H1 (cell line): Measurements from ENCODE around the gene TBK1. TPM values are rescaled to one million over a fixed set of nuclear protein-coding genes. Genes with fewer than 3 reads are reported as not detected.

Experiments
- CTCF ChIA-PET: fragments of 300-600 bp; sonication (Branson Sonifier 250); formaldehyde crosslinking; loops from one replicate; lab custom pipeline; 2021; ENCODE audit not compliant: partially characterized antibody; lab: Charles Lee
- POLR2A ChIA-PET: fragments of 300-600 bp; sonication (Branson Sonifier 250); formaldehyde crosslinking; loops from one replicate; lab custom pipeline; 2021; ENCODE audit warnings: inconsistent platforms; ENCODE audit not compliant: partially characterized antibody; lab: Charles Lee
- DNase-seq, 2 experiments: peaks; one replicate each; pipeline versions ENCODE4 v3.0.0 to v3.0.0-alpha.2; 2010 to 2022; ENCODE audit warnings: low spot score in 2 of 2, low read depth in 1 of 2, mixed read lengths in 1 of 2
- FAIRE-seq: peaks from 2 replicates; lab custom pipeline; 2011; peaks lifted over from hg19 to GRCh38; lab: Jason Lieb, UNC
- H2AFZ ChIP-seq: 2 replicates; pipeline ENCODE4 v1.8.1; 2012; ENCODE audit warnings: low read length, inconsistent platforms
- H2AK5ac ChIP-seq: 2 replicates; pipeline ENCODE4 v1.6.1; 2013; ENCODE audit warnings: low read depth, low read length
- H2BK120ac ChIP-seq: replicated peaks from 2 replicates; pipeline ENCODE3; 2013; ENCODE audit warnings: low read depth, low read length, inconsistent platforms
- H2BK12ac ChIP-seq: 2 replicates; pipeline ENCODE4 v1.6.1; 2013; ENCODE audit warnings: low read depth, low read length
- H2BK15ac ChIP-seq: 2 replicates; pipeline ENCODE4 v1.6.1; 2013; ENCODE audit warnings: low read length
- H2BK20ac ChIP-seq: 2 replicates; pipeline ENCODE4 v1.6.1; 2013; ENCODE audit warnings: low read length
- H2BK5ac ChIP-seq: 2 replicates; pipeline ENCODE4 v1.6.1; 2013; ENCODE audit warnings: low read depth, low read length
- H3K14ac ChIP-seq: 2 replicates; pipeline ENCODE4 v1.6.1; 2013; ENCODE audit warnings: inconsistent platforms; ENCODE audit not compliant: insufficient read length
- H3K18ac ChIP-seq: 2 replicates; pipeline ENCODE4 v1.6.1; 2013; ENCODE audit warnings: low read length; ENCODE audit errors: extremely low read depth
- H3K23ac ChIP-seq: 2 replicates; pipeline ENCODE4 v1.6.1; 2013; ENCODE audit warnings: inconsistent platforms; ENCODE audit not compliant: insufficient read length
- H3K23me2 ChIP-seq: 2 replicates; pipeline ENCODE4 v1.6.1; 2013; ENCODE audit warnings: low read depth, low read length
- H3K27ac ChIP-seq: 2 replicates; pipeline ENCODE4 v1.6.1; 2011; ENCODE audit warnings: low read depth, low read length, inconsistent platforms
- H3K27me3 ChIP-seq, 4 experiments: replicated peaks in 1 of 4; 1 replicate in 1 of 4; 2 replicates in 3 of 4; pipeline versions ENCODE4 v1.6.1 to v1.8.1; 2011 to 2013; ENCODE audit warnings: low read length in 3 of 4, mild to moderate bottlenecking in 3 of 4, inconsistent platforms in 2 of 4, mixed read lengths in 2 of 4, moderate library complexity in 1 of 4; ENCODE audit not compliant: control insufficient read depth in 3 of 4, insufficient read depth in 3 of 4; ENCODE audit errors: extremely low read depth in 1 of 4
- H3K36me3 ChIP-seq, 4 experiments: 2 replicates each; pipeline versions ENCODE4 v1.6.1 to v1.8.1; 2011 to 2013; ENCODE audit warnings: mild to moderate bottlenecking in 4 of 4, low read length in 3 of 4, moderate library complexity in 2 of 4, control low read depth in 1 of 4, inconsistent platforms in 1 of 4; ENCODE audit not compliant: insufficient read depth in 4 of 4, control insufficient read depth in 2 of 4
- H3K4ac ChIP-seq: replicated peaks from 2 replicates; pipeline ENCODE3; 2013; ENCODE audit warnings: low read length, low read depth, mixed read lengths, inconsistent platforms; ENCODE audit not compliant: insufficient read length
- H3K4me1 ChIP-seq, 4 experiments: replicated peaks in 1 of 4; 1 replicate in 1 of 4; 2 replicates in 3 of 4; pipeline versions ENCODE4 v1.6.1 to v1.8.1; 2011 to 2013; ENCODE audit warnings: low read length in 3 of 4, inconsistent platforms in 2 of 4, mixed read lengths in 1 of 4; ENCODE audit not compliant: insufficient read depth in 4 of 4, control insufficient read depth in 3 of 4
- H3K4me2 ChIP-seq, 2 experiments: 2 replicates each; pipeline versions ENCODE4 v1.6.1 to v1.8.1; 2011 to 2013; ENCODE audit warnings: low read depth in 2 of 2, low read length in 2 of 2, control low read depth in 1 of 2, inconsistent platforms in 1 of 2, mild to moderate bottlenecking in 1 of 2; ENCODE audit not compliant: insufficient read depth in 1 of 2
- H3K4me3 ChIP-seq, 4 experiments: fragments of 200-600, 300-600 bp in 1 of 4; sonication (generic), shearing (Covaris generic), sonication (Bioruptor Twin) in 1 of 4; 2 replicates each; pipeline versions ENCODE4 v1.5.1 to v1.8.1; 2011 to 2016; ENCODE audit warnings: low read length in 4 of 4, low read depth in 3 of 4, control low read depth in 2 of 4, inconsistent platforms in 2 of 4, mild to moderate bottlenecking in 2 of 4, mixed read lengths in 1 of 4, moderate library complexity in 1 of 4; ENCODE audit not compliant: insufficient read depth in 2 of 4; ENCODE audit errors: extremely low read depth in 1 of 4
- H3K56ac ChIP-seq: replicated peaks from 2 replicates; pipeline ENCODE3; 2013; ENCODE audit warnings: low read depth, mild to moderate bottlenecking, mixed read lengths, low read length, inconsistent platforms; ENCODE audit not compliant: insufficient read length
- H3K79me1 ChIP-seq: 2 replicates; pipeline ENCODE4 v1.6.1; 2013; ENCODE audit warnings: low read depth, low read length, control low read depth
- H3K79me2 ChIP-seq, 2 experiments: 2 replicates each; pipeline versions ENCODE4 v1.6.1 to v1.8.1; 2012 to 2013; ENCODE audit warnings: low read length in 2 of 2, mild to moderate bottlenecking in 2 of 2, inconsistent platforms in 1 of 2; ENCODE audit not compliant: insufficient read depth in 2 of 2, control insufficient read depth in 1 of 2
- H3K9ac ChIP-seq, 4 experiments: replicated peaks in 1 of 4; 1 replicate in 1 of 4; 2 replicates in 3 of 4; pipeline versions ENCODE4 v1.6.1 to v1.8.1; 2011 to 2013; ENCODE audit warnings: low read depth in 3 of 4, low read length in 3 of 4, control low read depth in 2 of 4, mild to moderate bottlenecking in 2 of 4, moderate library complexity in 2 of 4, inconsistent platforms in 1 of 4; ENCODE audit errors: extremely low read depth in 1 of 4
- H3K9me3 ChIP-seq, 2 experiments: 2 replicates each; pipeline versions ENCODE4 v1.6.1 to v1.8.1; 2012 to 2013; ENCODE audit warnings: mild to moderate bottlenecking in 2 of 2, moderate library complexity in 2 of 2, control low read depth in 1 of 2, inconsistent platforms in 1 of 2, low read depth in 1 of 2, low read length in 1 of 2, mixed read lengths in 1 of 2; ENCODE audit not compliant: insufficient read depth in 2 of 2
- H4K20me1 ChIP-seq, 2 experiments: replicated peaks in 1 of 2; 2 replicates each; pipeline versions ENCODE3 to v1.8.1; 2011 to 2013; ENCODE audit warnings: inconsistent platforms in 2 of 2, low read length in 2 of 2, mild to moderate bottlenecking in 1 of 2; ENCODE audit not compliant: insufficient read depth in 2 of 2, control insufficient read depth in 1 of 2
- H4K5ac ChIP-seq: 2 replicates; pipeline ENCODE4 v1.6.1; 2013; ENCODE audit warnings: low read length, low read depth, mixed read lengths, inconsistent platforms; ENCODE audit not compliant: insufficient read length
- H4K8ac ChIP-seq: 2 replicates; pipeline ENCODE4 v1.8.0; 2013; ENCODE audit warnings: mild to moderate bottlenecking, moderate library complexity, low read length, inconsistent platforms; ENCODE audit not compliant: insufficient read depth; ENCODE audit errors: extremely low read depth
- H4K91ac ChIP-seq: replicated peaks from 2 replicates; pipeline ENCODE3; 2013; ENCODE audit warnings: low read length, mixed read lengths, inconsistent platforms; ENCODE audit not compliant: insufficient read length
- ASH2L ChIP-seq: fragments of 200-600, 300-600 bp; sonication (generic); IDR thresholded peaks from one replicate; pipeline ENCODE4 v1.7.1; 2017; ENCODE audit warnings: low read length
- BACH1 ChIP-seq: IDR thresholded peaks from 2 replicates; pipeline ENCODE4 v1.6.1; 2012; ENCODE audit warnings: low read length, improper control_type of control experiment
- BCL11A ChIP-seq, 2 experiments: IDR thresholded peaks; one replicate each; pipeline ENCODE4 v1.6.1; 2011; ENCODE audit warnings: low read depth in 2 of 2, low read length in 2 of 2, mild to moderate bottlenecking in 2 of 2
- CREB1 ChIP-seq: IDR thresholded peaks from 2 replicates; pipeline ENCODE4 v1.6.1; 2012; ENCODE audit warnings: inconsistent platforms
- JUN ChIP-seq: IDR thresholded peaks from 2 replicates; pipeline ENCODE4 v1.6.1; 2011; ENCODE audit warnings: low read depth, mild to moderate bottlenecking, improper control_type of control experiment, low read length
- MAX ChIP-seq: IDR thresholded peaks from 2 replicates; pipeline ENCODE4 v1.6.1; 2012; ENCODE audit warnings: inconsistent platforms
- POU5F1 ChIP-seq: IDR thresholded peaks from 2 replicates; pipeline ENCODE4 v1.6.1; 2011; ENCODE audit warnings: low read depth, mild to moderate bottlenecking, low read length, moderate library complexity
- RAD21 ChIP-seq, 2 experiments: IDR thresholded peaks in 1 of 2; conservative IDR thresholded peaks in 1 of 2; 2 replicates each; pipeline ENCODE4 v1.6.1; 2011; ENCODE audit warnings: low read depth in 2 of 2, low read length in 2 of 2, improper control_type of control experiment in 1 of 2, inconsistent platforms in 1 of 2, mild to moderate bottlenecking in 1 of 2, moderate library complexity in 1 of 2
- RFX5 ChIP-seq: IDR thresholded peaks from 2 replicates; pipeline ENCODE4 v1.6.1; 2011; ENCODE audit warnings: low read depth, low read length, improper control_type of control experiment, borderline replicate concordance
- SAP30 ChIP-seq: fragments of 300-600 bp; sonication (generic); IDR thresholded peaks from 2 replicates; pipeline ENCODE4 v1.7.1; 2012; ENCODE audit warnings: low read length, moderate library complexity, mild to moderate bottlenecking, inconsistent platforms; ENCODE audit not compliant: insufficient read depth, insufficient replicate concordance
- SIN3A ChIP-seq, 2 experiments: IDR thresholded peaks in 1 of 2; conservative IDR thresholded peaks in 1 of 2; 2 replicates each; pipeline ENCODE4 v1.6.1; 2011 to 2012; ENCODE audit warnings: low read length in 2 of 2, improper control_type of control experiment in 1 of 2, low read depth in 1 of 2, mild to moderate bottlenecking in 1 of 2
- TEAD4 ChIP-seq: IDR thresholded peaks from 2 replicates; pipeline ENCODE4 v1.6.1; 2012; ENCODE audit warnings: low read depth, low read length, inconsistent platforms, mixed read lengths
- YY1 ChIP-seq: IDR thresholded peaks from 2 replicates; pipeline ENCODE4 v1.6.1; 2011; ENCODE audit warnings: low read depth, mild to moderate bottlenecking, low read length
- WGBS, 2 experiments: shearing (Covaris generic) in 1 of 2; methylation state at CpG; one replicate each; pipeline versions ENCODE4 v1.1.6 to v1.1.7; 2013 to 2015; ENCODE audit warnings: low lambda C conversion rate in 2 of 2, mixed read lengths in 2 of 2, inconsistent platforms in 1 of 2, low coverage in 1 of 2, missing lambda C conversion rate in 1 of 2; ENCODE audit not compliant: insufficient replicate concordance in 2 of 2, insufficient coverage in 1 of 2, insufficient read length in 1 of 2; ENCODE audit errors: extremely low coverage in 1 of 2, missing lambda C conversion rate in 1 of 2; 5-methylcytosine and 5-hydroxymethylcytosine counted together
- polyA plus RNA-seq, 7 experiments: library from polyadenylated mRNA; depleted of rRNA in 3 of 7; stranded (reverse) in 5 of 7; unstranded in 2 of 7; fragments of >200 nt in 5 of 7; fragments of 200-250 nt in 2 of 7; gene quantifications; 1 replicate in 5 of 7; 2 replicates in 1 of 7; 4 replicates in 1 of 7; pipeline versions ENCODE4 v1.2.1 to v1.2.3, GENCODE V29; 2011 to 2013; ENCODE audit warnings: missing spikeins in 2 of 7, mixed read lengths in 2 of 7
- total RNA-seq: library from RNA; stranded (reverse); fragmentation: NEBNext Ultra II Directional; extraction: Animal tissue kit (Norgen Biotek cat#: 25700); gene quantifications from 2 replicates; pipeline ENCODE4 v1.2.1, GENCODE V29; 2021

The TBK1 gene
- total and polyA plus RNA-seq, 2 of the 8 experiments (the other 6 are each of a cell fraction or from before 2014, with no cell fraction given): 5.3 to 20.4 TPM

DNA sequence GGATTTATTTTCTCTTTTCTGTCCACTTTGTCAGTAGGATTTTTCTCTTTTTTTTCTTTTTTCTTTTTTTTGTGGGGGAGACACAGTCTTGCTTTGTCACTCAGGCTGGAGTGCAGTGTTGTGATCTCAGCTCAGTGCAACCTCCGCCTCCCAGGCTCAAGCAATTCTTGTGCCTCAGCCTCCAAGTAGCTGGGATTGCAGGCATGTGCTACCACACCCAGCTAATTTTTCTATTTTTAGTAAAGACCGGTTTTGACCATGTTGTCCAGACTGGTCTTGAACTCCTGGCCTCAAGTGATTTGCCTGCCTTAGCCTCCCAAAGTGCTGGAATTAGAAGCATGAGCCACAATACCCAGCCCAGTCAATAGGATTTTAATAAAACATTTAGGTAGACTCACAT lies 21.0 kb upstream of the TBK1 start:
- H4K8ac ChIP-seq: no peak overlapping the region
- 91% methylated on average over 2 of the region's 2 CpGs; no CpG with 5 or more reads in 1 of the 2 experiments for WGBS, 2 experiments
- DNase-seq: no peak
- no peak for FAIRE-seq
- H2AFZ ChIP-seq: no peak overlapping the region
- no peaks in the 10 kb centered on the region for H3K9me3 ChIP-seq
- no peak overlapping the region for H3K18ac ChIP-seq
- H3K27me3 ChIP-seq: no peaks in the 10 kb centered on the region
- H3K4ac ChIP-seq: no peak overlapping the region
- H2BK20ac ChIP-seq: no peak overlapping the region
- H3K79me1 ChIP-seq: no peaks in the 10 kb centered on the region
- no peak overlapping the region for H3K23ac ChIP-seq
- H2BK15ac ChIP-seq: no peak overlapping the region
- H3K4me1 ChIP-seq: no peaks in the 10 kb centered on the region
- H2BK5ac ChIP-seq: no peak overlapping the region
- CTCF ChIA-PET: interaction anchor here (0.6 to 1.1 kb wide), 2 partner anchors 19 to 96 kb away, joined by 3 read pairs; no protein-coding TSS in a partner anchor
- H3K23me2 ChIP-seq: no peaks in the 10 kb centered on the region
- H4K5ac ChIP-seq: no peak overlapping the region
- no peak overlapping the region for H3K9ac ChIP-seq
- H3K56ac ChIP-seq: no peak overlapping the region
- no peak overlapping the region for H2BK120ac ChIP-seq
- no peak overlapping the region for H3K4me3 ChIP-seq
- H3K79me2 ChIP-seq: no peaks in the 10 kb centered on the region
- no peak overlapping the region for H3K4me2 ChIP-seq
- H4K20me1 ChIP-seq: peaks cover 0 to 4% of the 10 kb centered on the region in 2 experiments
- peaks cover 41 to 100% (median 82%) of the 10 kb centered on the region in 4 experiments for H3K36me3 ChIP-seq
- no peak overlapping the region for H3K14ac ChIP-seq
- no peak overlapping the region for H2AK5ac ChIP-seq
- H4K91ac ChIP-seq: no peak overlapping the region
- POLR2A ChIA-PET: interaction anchor here (0.8 to 2.2 kb wide), 8 partner anchors 8 to 27 kb away, joined by 3 to 11 read pairs (median 7); partner anchors contain the start of gene XPOT
- no peak for TF ChIP-seq TEAD4
- no peak for TF ChIP-seq RAD21 (IDR thresholded peaks at IDR 0.05 in 1 of 2, conservative IDR thresholded peaks at IDR 0.05 in 1 of 2; ENCODE audit: low read depth in 2 of 2, low read length in 2 of 2)
- no peak for TF ChIP-seq POU5F1
- no peak for TF ChIP-seq ASH2L
- TF ChIP-seq SIN3A (conservative IDR thresholded peaks at IDR 0.05 in 1 of 2, IDR thresholded peaks at IDR 0.05 in 1 of 2; ENCODE audit: low read depth in 1 of 2, low read length in 2 of 2): no peak
- TF ChIP-seq BACH1: no peak
- TF ChIP-seq SAP30: no peak
- TF ChIP-seq CREB1: no peak
- TF ChIP-seq RFX5: no peak
- TF ChIP-seq BCL11A (IDR thresholded peaks at IDR 0.05; ENCODE audit: low read depth in 2 of 2, low read length in 2 of 2): no peak
- no peak for TF ChIP-seq MAX
- no peak for TF ChIP-seq YY1
- no peak for TF ChIP-seq JUN
- TF ChIP-seq, all 59 proteins: peak for 0
- Histone ChIP-seq H2BK12ac (no peak overlapping the region), H3K27ac (no peak overlapping the region)
